Transverse colon (tissue), 4 donors: Measurements from ENCODE around the gene TSPAN31. TPM values are rescaled to one million over a fixed set of nuclear protein-coding genes. Genes with fewer than 3 reads are reported as not detected.
A peak's percentile ranks its signal among the peaks of the same experiment; 100 is the strongest.

Experiments
- DNase-seq: peaks from one replicate; pipeline ENCODE4 v3.0.0-alpha.2; 2019
- H3K27ac ChIP-seq, 4 donors: fragments of 200-600 bp; sonication (generic); 2 replicates each; pipeline ENCODE4 v1.5.1; 2016 to 2018; ENCODE audit warnings: inconsistent platforms in 4 of 4
- H3K27me3 ChIP-seq: fragments of 200-600 bp; sonication (generic); 2 replicates; pipeline ENCODE4 v1.5.1; 2017; ENCODE audit warnings: inconsistent platforms
- H3K36me3 ChIP-seq, 4 donors: fragments of 200-600 bp; sonication (generic); 2 replicates each; pipeline ENCODE4 v1.5.1; 2017 to 2019; ENCODE audit warnings: inconsistent platforms in 4 of 4
- H3K4me1 ChIP-seq, 4 donors: fragments of 200-600 bp; sonication (generic); 2 replicates each; pipeline ENCODE4 v1.5.1; 2017 to 2020; ENCODE audit warnings: inconsistent platforms in 4 of 4
- H3K4me3 ChIP-seq, 4 donors: fragments of 200-600 bp; sonication (generic); 1 replicate in 1 of 4; 2 replicates in 3 of 4; pipeline versions ENCODE4 v1.5.1 to v1.6.1; 2017 to 2019; ENCODE audit warnings: inconsistent platforms in 4 of 4
- H3K9me3 ChIP-seq, 2 donors: fragments of 200-600 bp; sonication (generic); 2 replicates each; pipeline ENCODE4 v1.5.1; 2017 to 2019; ENCODE audit warnings: inconsistent platforms in 2 of 2
- CTCF ChIP-seq, 5 experiments: fragments of 200-600 bp in 3 of 5; fragments of 450-650 bp in 2 of 5; sonication (generic) in 3 of 5; IDR thresholded peaks; 1 replicate in 2 of 5; 2 replicates in 3 of 5; pipeline ENCODE4 v1.5.1; 2016 to 2017; ENCODE audit warnings: antibody characterized with exemption in 5 of 5, inconsistent platforms in 3 of 5, mild to moderate bottlenecking in 2 of 5, moderate library complexity in 1 of 5
- EP300 ChIP-seq: sonication (generic); formaldehyde crosslinking; IDR thresholded peaks from one replicate; pipeline ENCODE4 v1.6.1; 2017; ENCODE audit warnings: antibody characterized with exemption, low read depth
- POLR2A ChIP-seq: fragments of 450-650 bp; IDR thresholded peaks from one replicate; pipeline ENCODE4 v1.6.1; 2016; ENCODE audit warnings: antibody characterized with exemption, mild to moderate bottlenecking, moderate library complexity
- POLR2AphosphoS5 ChIP-seq, 3 donors: sonication (generic); formaldehyde crosslinking; IDR thresholded peaks; one replicate each; pipeline ENCODE4 v1.6.1; 2016; ENCODE audit warnings: antibody characterized with exemption in 3 of 3
- WGBS, 2 donors: methylation state at CpG; one replicate each; pipeline ENCODE4 v1.1.5; 2018; ENCODE audit warnings: low coverage in 1 of 2; 5-methylcytosine and 5-hydroxymethylcytosine counted together
- in situ Hi-C, 4 donors: fragments of 200-750 bp; cut with MboI; loops; one replicate each; pipeline versions ENCODE4 v1.15.0 to v1.15.1; 2017; ENCODE audit warnings: low sequenced_read_pairs in 3 of 4, low pct_ligation_motif_present in 1 of 4, low pct_unique_long_range_greater_than_20kb in 1 of 4
- intact Hi-C: fragments of 100-400 bp; cut with DNase I; formaldehyde crosslinking; loops from one replicate; pipeline ENCODE4 v1.15.1; 2023; ENCODE audit warnings: low total_unique reads
- total RNA-seq, 4 donors: library from RNA; depleted of rRNA; stranded (reverse); fragments of >200 nt; gene quantifications; one replicate each; pipeline ENCODE4 v1.1.0, GENCODE V29; 2016

Gene TSPAN31
- total RNA-seq, 4 donors from 2014 or later, result 20.6 to 73.3 (median 42.8) TPM

- no peak overlapping the region for H3K4me3 ChIP-seq
- H3K9me3 ChIP-seq, result no peaks in the 10 kb centered on the region
- TF ChIP-seq POLR2A, result no peak
- no peak for TF ChIP-seq EP300
- TF ChIP-seq CTCF (IDR thresholded peaks at IDR 0.05), result no peak
- TF ChIP-seq POLR2AphosphoS5 (IDR thresholded peaks at IDR 0.05), result no peak
- DNase-seq, result no peak
- H3K27ac ChIP-seq, result no peak overlapping the region
- peaks cover 79% of the 10 kb centered on the region for H3K27me3 ChIP-seq
- in situ Hi-C loops, result no loop called here
- H3K4me1 ChIP-seq, result peaks cover 20 to 36% (median 26%) of the 10 kb centered on the region in 4 donors
- WGBS, 2 donors, result 87% methylated on average over 4 of the region's 4 CpGs; no CpG with 5 or more reads in 1 of the 2 donors
- intact Hi-C loops, result no loop called here
- H3K36me3 ChIP-seq, result no peaks in the 10 kb centered on the region
Measured at GRCh38 chr12:57734591-57734990, 10.2 kb upstream of the TSPAN31 start.

DNA sequence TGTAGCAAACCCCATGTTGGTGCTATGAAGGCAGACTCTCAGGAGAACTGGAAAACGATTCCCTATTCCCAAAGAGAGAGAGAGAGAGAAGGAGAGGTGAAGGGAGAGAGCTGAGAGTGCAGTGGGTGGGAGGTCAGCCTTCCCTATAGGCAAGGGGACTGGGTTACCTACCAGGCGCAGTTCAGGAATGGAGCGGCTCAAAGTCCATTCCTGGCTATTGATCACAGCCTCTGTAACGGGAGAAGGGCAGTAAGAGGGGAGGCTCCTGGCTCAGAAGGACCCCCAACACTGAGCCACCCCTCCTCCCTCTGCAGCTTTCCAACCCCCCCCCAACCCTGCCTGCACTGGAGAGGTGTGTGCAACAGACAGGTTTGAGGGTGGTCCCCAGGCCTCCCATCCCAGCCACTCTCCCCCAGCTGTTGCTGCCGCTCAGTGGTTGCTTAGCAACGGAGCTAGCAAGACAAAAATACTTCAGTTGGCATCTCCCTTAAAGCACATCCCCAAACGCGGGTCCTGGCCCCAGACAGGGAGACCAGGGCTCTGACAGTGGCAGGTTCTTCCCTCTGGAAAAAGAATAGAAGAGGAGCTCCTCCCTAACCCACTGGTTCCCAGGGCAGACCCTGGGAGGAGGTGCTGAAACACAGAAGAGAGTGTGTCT, 9.5 kb upstream of the TSPAN31 start:
- intact Hi-C loops (no loop called here), in situ Hi-C loops (no loop called here)
- no peaks in the 10 kb centered on the region for H3K36me3 ChIP-seq
- H3K27ac ChIP-seq, result no peak overlapping the region
- WGBS, 2 donors, result 30 to 36% methylated on average over 3 to 8 of the region's 8 CpGs
- no peaks in the 10 kb centered on the region for H3K9me3 ChIP-seq
- peaks cover 20 to 36% (median 26%) of the 10 kb centered on the region in 4 donors for H3K4me1 ChIP-seq
- TF ChIP-seq CTCF (IDR thresholded peaks at IDR 0.05), result no peak
- TF ChIP-seq EP300, result no peak
- no peak for TF ChIP-seq POLR2AphosphoS5 (IDR thresholded peaks at IDR 0.05)
- TF ChIP-seq POLR2A, result no peak
- H3K27me3 ChIP-seq, result peaks cover 86% of the 10 kb centered on the region
- DNase-seq, result no peak
- no peak overlapping the region for H3K4me3 ChIP-seq

- H3K9me3 ChIP-seq, result no peaks in the 10 kb centered on the region
- H3K27me3 ChIP-seq, result peaks cover 88% of the 10 kb centered on the region
- H3K27ac ChIP-seq, result no peak overlapping the region
- intact Hi-C loops, result no loop called here
- H3K36me3 ChIP-seq, result no peaks in the 10 kb centered on the region
- 24 to 35% methylated on average over 15 to 49 of the region's 49 CpGs for WGBS, 2 donors
- TF ChIP-seq CTCF (IDR thresholded peaks at IDR 0.05) (no peak), EP300 (no peak), POLR2AphosphoS5 (IDR thresholded peaks at IDR 0.05) (no peak), POLR2A (no peak)
- peaks cover 20 to 36% (median 26%) of the 10 kb centered on the region in 4 donors for H3K4me1 ChIP-seq
- no peak overlapping the region for H3K4me3 ChIP-seq
- in situ Hi-C loops, result no loop called here
- DNase-seq, result no peak
Measured at GRCh38 chr12:57735952-57736740, 8.7 kb upstream of the TSPAN31 start.

GRCh38 chr12:57736741-57737466, 7.9 kb upstream of the TSPAN31 start:
- Histone ChIP-seq H3K4me1 (peaks cover 20 to 36% (median 26%) of the 10 kb centered on the region in 4 donors), H3K4me3 (peak overlapping the region in 2 of 4 donors; percentile 23 to 35), H3K27ac (no peak overlapping the region), H3K9me3 (no peaks in the 10 kb centered on the region), H3K36me3 (no peaks in the 10 kb centered on the region), H3K27me3 (peaks cover 81% of the 10 kb centered on the region)
- intact Hi-C loops, result no loop called here
- TF ChIP-seq EP300, result no peak
- TF ChIP-seq CTCF (IDR thresholded peaks at IDR 0.05), result no peak
- no peak for TF ChIP-seq POLR2A
- TF ChIP-seq POLR2AphosphoS5 (IDR thresholded peaks at IDR 0.05), result no peak
- in situ Hi-C loops, result no loop called here
- WGBS, 2 donors, result 38% methylated on average over 25 of the region's 31 CpGs; no CpG with 5 or more reads in 1 of the 2 donors
- no peak for DNase-seq
